NCI-H128 (cell line): Measurements from ENCODE around the gene CHST13.
"Not testable (repeated sequence)": the region's sequence is repeated elsewhere in the genome, so short reads cannot be mapped to it uniquely, and the experiment has no call there.

Experiments
- DNase-seq: peaks from one replicate; lab custom pipeline; 2025; ENCODE audit not compliant: unreplicated experiment; lab: John Stamatoyannopoulos, UW

Gene CHST13

DNA sequence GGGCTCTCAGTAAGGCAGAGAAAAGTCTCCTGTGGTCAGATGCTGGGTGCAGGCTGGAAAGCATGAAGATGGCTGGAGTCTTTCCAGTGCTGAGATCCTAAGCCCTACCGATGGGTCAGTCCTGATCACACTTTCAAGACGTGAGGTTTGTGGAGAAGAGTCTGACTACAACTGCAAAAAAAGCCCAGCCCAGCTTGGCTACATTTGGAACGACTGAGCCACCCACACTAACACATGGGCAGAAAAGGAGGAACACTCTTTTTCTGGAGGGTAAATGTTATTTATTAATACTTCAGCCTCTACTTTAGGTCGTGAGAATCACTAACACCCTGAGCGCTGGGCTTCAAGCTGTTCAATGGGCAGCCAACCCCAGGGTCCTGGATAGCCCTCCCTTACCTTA, 56.8 kb downstream of the CHST13 start:
- DNase-seq: no peak

DNA sequence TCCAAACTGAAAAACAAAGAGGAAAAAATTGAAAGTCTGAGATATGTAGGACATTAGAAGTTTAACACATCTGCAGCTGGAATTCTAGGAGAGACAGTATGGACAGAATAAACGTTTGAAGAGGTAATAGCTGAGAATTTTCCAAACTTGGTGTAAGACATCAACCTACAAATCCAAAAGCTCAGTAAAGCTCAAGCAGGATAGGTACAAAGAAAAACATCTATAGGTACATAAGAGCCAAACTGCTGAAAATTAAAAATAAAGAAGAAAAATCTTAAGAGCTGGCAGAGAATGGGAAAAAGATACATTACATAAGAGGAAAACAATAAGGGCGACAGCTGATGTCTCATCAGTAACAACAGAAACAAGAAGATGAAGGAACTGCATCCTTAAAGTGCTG, 57.6 kb downstream of the CHST13 start:
- DNase-seq: no peak

DNA sequence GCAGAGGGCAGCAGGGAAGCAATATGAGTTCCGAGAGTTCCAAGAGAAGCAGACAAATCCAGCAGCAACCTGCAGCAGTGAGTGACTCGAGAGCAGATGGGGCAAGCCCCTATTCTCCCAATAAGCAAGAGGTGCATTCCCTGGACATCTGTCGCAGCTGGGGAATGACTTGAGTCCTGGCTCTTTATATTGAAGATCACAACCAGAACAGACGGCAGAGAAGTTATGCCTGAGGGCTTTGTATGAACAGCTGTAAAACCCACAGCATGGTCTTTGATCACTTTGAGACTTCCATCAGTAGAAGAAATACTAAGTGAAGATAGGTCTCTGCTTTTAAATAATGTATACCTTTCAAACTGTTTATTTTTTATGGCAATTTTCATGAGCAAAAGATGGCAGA, 58.4 kb downstream of the CHST13 start:
- DNase-seq: no peak

DNA sequence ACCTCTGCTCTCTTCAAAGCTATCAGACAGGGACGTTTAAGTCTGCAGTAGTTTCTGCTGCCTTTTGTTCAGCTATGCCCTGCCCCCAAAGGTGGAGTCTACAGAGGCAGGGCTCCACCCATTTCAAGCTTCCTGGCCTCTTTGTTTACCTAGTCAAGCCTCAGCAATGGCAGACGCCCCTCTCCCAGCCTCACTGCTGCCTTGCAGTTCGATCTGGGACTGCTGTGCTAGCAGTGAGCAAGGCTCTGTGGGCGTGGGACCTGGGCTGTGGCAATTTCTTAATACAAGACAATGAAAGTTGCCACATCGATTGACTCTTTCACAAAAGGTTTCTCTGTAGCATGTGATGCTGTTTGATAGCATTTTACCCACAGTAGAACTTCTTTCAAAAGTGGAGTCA, 67.6 kb downstream of the CHST13 start:
- DNase-seq: not testable (repeated sequence)
